HL-60/S4 treated with phorbol 12-myristate 13-acetate at 8.2 ng/mL for 4 days and 3 days (cell line): ENCODE data around the gene KCNS3.

Experiments used
- in situ Hi-C: fragments of 300-500 bp; cut with MboI; formaldehyde crosslinking; loops from 2 replicates; pipeline ENCODE4 v1.15.0; 2022; ENCODE audit warnings: low sequenced_read_pairs

The KCNS3 gene

DNA sequence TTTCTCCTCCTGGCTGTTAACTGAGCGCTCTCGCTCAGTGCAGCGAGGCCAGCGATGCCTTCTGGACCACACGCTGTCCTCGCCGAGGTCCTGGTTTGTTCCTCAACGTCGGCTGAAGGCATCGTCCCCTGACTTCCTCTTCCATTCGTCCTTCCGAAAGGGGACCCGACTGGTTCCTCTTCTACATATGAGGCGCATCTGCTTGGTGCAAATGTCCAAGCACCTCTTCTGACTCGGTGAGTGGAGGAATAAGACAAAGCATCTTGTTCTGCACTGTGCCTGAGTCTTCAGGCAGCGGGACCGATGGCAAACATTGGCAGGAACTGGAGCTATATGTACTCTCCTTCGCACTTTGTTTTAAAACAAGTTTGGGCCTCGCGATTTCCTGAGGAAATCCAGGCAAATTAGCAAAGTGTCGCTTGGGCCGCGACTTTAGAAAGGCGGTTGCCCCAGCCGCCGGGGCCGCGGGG, 621 bp upstream of the KCNS3 start:
- in situ Hi-C loops = no loop called here

DNA sequence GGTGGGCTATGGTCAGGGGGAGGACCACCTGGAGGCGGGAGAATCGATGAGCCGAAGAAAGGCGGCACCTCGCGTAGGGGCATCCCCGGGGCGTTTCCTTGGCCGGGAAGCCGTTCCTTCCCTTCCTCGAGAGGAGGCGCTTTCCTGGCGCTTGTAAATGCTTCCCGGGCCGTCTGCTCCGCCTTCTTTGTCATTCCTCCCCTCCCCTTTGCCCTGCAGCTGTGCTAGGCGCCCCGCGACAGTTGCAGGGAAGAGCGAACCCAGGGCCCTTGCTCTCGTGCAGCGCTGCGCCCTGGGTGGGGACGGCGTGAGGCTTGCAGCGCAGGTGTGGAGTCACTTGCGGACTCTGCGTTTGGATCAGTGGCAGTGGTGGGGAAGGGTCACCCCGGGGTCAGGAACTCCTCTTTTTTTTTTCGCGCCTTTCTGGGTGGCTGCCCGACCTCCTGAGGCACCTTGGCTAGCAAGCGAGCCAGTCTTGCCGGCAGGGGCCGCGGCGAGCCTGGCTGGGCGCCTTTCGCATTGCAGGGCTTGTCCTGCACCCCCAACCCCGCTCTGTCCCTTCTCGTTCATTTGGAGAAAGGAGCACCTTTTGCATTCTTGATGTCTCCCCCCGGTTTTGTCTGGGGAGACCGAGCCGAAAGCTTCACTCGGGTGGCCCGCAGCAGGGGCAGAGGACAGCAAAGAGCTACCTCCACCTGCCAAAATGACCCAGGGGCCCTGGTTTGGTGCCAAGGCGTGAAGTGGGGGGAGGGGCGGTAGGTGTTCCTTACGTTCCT, 858 bp downstream of the KCNS3 start:
- in situ Hi-C loops = no loop called here

DNA sequence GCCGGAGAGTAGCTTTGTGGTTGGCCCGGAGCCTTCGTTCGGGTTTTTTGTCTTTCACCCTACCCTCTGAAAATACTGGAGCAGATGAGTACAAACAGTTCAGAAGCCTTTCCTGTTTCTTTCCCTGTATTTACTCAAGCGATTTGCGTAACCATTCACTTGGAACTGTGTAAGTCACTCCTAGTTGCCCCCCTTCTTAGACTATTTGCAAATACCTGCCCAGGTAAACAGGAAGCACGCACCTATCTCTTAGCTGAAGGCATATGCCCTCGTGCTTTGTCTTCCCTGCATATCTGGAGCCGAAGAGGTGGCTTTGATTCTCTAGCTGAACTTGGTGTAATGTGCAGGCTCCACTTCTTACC, 1.4 kb downstream of the KCNS3 start:
- in situ Hi-C loops = no loop called here

DNA sequence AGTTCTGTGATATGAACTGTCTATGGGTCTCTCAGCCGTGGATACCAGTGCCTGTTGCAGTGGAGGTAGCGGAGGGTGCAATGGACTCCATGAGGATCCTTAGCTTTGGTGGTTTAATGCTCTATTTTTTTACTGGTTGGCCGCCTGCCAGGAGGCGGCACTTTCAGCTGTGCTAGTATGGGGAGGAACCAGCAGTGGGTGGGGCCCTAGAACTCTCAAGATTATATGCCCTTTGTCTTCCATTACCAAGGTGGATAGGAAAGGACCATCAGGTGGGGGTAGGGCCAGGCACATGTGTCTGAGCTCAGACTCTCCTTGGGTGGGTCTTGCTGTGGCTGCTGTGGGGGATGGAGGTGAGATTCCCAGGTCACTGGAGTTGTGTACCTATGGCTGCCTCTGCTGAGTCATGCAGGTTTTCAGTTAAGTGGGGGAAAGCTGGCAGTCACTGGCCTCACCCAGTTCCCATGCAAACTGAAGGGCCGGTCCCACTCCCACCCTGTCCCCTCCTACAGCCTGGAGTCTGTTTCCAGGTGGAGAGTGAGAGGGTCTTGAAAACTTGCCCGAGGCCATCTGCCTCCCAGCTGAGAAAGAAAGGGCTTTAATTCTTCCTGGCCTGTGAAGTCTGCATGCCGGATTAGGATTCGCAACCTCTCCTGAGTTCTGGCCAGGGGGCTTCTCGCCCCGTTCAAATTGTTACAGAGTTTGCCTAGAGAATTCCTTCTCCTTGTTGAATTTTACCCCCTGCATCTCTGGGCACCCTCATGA, 14.5 kb downstream of the KCNS3 start:
- in situ Hi-C loops = no loop called here

DNA sequence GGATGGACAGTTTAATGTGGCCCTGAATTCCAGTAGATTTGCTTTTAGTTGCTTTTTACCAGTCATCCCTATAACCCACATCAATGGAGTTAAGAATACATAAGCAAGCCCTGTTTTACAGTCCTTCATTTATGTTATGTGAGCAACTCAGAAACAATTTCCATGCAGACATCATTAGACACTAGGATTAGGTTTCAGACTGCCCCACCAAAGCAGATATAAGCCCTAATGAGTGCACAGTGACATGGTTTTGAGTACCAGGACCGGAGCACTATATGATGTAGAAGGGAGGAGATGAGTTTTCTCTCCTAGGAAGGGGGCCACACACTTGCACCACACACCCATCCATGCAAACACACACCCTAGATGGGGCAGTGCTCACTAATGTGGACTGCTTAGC, 15.5 kb downstream of the KCNS3 start:
- in situ Hi-C loops = no loop called here

DNA sequence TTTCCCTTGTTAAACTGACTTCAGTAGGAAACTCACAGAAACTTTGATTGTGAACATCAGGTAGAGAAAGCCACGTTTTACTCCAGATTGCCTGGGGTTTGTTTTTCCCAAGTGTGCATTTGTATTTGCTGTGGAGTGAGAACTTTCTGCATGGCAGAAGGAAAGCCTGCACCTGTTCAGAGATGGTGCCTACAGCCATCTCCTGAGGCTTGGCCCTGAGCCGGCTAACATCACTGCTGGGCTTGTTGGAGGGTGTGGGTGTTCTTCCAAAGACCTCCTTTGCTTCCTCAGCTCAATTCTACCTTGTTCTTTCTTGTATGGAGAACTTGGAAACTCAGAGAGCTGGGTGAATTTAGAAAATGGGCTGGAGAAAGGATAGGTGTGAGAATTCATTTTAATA, 16.1 kb downstream of the KCNS3 start:
- in situ Hi-C loops = no loop called here

DNA sequence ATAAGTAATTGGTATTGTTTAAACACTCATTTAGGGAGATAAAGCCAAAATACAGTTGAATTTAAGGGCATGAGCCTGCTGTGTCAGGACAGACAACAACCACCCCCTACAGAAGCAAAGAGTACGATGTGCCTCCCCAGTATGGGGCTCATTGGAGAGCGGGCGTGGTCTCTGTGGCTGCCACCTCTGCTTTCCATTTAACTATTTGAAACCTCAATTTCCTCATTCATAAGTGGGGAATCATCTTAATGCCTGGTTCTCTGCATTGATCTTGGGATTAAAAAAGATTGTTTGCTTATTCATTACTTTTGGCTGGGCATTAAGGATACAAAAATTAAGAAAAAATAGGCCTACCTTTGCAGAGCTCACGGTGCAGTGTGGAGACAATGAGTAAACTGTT, 21.4 kb downstream of the KCNS3 start:
- in situ Hi-C loops = no loop called here

DNA sequence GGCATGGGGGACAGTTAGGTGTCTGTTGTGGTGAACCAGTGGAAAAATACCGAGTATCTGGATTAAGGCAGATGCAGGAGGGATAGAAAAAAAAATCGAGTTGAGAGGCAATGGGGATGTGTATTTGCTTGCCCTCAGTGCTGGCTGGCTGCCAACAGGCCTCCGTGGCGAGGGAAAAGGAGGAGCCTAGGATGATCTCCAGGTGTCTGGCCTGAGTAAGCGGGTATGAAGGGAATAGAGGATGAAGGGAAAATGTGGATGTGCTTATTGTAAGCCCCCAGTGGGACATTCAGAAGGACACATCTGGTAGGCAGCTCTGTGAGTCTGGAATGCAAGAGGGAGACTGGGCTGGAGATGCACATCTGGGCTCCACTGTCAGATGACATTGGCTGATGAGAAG, 22.8 kb downstream of the KCNS3 start:
- in situ Hi-C loops = no loop called here

DNA sequence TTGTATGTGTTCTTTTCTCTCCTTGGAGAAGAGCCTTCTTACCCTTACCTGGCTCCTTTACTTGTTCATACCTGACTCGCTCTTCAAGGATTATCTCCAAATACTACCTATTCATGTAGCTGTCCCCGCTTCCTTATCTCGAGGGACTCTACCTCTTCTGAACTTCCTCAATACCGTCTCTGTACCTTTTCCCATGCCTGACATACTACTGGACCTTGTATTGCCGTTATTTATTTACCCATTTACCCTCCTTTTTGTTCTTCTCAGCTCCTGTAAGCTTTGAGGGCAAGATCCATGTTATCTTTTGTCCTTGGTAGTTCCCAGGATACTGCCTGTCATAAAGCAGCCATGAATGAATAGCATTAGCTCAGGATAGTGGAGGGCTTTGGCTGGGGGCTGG, 32.5 kb downstream of the KCNS3 start:
- in situ Hi-C loops = no loop called here

DNA sequence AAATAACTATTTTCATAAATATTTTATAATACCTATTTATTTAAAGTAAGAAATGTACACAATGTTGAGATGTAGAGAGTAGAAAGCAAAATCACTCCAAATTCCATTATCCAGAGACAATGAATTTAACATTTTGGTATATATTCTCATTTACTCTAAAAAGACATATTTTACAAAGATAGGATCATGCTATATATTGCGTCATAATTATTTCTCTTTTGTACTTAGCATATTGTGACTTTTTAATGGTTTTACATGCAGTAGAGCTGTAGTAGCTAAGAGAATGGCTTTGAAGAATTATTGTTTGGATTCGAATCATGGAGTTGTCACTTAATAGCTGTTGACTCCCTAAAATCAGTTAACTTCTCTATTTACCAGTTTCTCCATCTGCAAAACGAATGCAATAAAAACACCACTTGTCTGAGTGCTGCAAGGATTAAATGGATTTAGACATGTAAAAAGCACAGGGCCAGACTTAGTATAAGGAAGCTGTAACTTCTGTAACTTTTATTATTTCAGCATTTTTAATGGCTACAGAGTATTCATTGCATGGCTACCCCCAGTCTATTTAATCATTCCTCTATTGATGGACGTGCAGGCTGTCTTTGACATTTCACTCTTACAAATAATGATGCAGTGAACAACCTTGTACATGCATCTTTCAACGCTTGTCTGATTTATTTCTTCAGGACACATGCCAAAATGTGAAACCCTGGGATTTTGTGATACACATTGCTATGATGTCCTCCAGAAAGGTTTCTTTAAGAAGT, 33.2 kb downstream of the KCNS3 start:
- in situ Hi-C loops = no loop called here

DNA sequence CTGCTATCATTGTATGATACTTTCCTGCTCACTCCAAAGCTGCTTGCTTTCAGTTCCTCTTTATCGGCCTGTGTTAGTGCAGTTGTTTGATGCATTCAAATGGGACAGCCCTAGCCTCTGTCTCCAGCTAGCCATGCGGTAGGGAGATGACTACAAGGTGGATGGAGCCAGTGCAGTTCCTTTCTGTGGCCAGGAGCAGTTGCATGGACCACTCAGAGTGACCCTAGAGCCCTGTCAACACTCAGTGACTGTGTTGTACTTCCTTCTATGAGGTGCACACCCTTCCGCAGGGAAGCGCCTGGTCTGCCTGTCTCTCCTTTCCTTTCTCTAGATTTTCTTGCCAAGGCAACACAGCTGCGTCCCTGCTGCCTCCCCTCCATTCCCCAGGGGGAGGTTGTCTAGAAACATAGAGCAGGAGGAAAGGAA, 33.8 kb downstream of the KCNS3 start:
- in situ Hi-C loops = no loop called here

DNA sequence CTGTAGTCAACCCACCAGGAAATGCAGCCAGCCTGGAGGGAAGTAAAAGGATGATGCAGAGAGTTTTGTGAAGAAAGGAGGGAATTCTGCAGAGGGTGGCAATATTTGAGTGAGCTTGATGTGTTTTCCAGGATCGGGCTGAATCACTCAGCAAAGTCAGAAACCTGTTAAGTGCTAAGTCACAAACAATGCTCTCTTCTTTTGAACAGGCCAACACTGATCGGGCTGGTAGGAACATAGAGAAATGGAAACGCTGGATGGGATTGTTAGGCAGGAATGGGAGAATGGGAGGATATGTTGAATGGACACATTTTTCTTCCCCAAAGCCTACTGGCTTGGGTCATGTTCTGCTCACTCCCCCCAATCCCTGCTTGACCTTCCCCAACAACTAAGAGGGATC, 36.6 kb downstream of the KCNS3 start:
- in situ Hi-C loops = no loop called here

DNA sequence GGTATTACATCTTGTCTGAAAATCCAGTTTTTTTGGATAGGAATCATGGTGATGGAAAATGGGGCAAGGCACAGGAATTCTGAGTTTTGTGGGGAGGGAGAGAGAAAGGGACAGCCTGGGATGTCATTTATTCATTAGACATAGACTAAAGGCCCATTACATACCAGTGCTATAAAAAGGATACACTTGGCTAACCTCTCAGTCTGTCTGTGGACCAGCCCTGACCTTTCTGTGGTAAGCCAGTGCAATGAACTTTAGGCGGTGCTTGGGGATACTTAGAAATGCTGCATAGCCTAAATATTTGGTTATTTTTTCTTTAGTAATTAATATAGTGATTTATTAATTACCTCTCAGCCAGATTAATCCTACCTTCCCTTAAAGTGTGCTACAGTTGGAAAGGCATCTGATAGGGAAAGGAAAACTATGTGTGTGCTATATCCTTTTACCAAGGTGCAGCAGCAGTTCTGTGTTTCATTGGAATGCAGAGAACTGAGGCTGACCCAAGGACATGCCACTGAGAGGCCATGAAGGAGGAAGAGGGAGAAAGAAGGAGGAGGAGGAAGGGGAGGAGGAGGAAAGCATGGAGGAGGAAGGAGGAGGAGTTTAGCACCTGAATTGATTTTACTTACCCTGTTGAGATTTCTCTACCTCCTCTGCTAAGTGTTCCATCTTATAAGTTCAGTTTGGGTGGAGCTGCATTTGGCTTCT, 37.5 kb downstream of the KCNS3 start:
- in situ Hi-C loops = no loop called here

DNA sequence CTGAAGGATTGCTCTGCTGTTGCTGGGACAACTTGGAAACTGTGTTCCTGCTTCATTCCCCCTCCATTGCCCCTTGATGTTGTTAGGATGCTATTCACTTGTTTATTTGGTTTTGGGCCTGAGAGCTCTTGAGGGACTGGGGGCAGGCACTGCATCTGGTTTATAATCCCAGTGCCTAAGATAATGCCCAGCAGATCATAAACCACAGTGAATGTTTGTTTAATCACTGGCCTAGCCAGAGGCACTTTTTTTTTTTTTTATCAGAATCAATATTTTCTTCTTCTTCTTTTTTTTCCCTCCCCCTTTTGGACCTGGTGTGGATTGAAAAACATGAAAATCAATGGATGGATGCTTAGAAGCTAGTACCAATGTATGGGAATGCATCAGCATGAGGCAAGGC, 38.1 kb downstream of the KCNS3 start:
- in situ Hi-C loops = no loop called here

DNA sequence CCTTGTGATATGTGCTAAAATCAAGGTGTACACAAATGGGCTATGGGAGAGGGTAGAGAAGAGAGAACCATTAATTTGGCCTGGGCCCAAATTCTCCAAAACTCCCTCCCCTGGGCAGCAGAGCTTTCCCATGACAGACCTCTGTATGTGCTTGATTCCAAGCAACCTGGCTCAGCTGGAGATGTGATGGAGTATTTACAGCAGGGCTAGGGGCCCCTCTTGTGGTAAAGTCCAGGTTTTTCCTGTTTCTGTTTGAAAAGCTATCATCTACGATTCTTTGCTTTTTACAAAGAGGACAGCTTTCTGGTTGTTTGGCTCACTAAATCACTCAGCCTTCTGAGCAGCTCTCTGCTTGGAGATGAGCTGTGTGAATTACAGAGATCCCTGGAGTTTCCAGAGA, 40.3 kb downstream of the KCNS3 start:
- in situ Hi-C loops = no loop called here

DNA sequence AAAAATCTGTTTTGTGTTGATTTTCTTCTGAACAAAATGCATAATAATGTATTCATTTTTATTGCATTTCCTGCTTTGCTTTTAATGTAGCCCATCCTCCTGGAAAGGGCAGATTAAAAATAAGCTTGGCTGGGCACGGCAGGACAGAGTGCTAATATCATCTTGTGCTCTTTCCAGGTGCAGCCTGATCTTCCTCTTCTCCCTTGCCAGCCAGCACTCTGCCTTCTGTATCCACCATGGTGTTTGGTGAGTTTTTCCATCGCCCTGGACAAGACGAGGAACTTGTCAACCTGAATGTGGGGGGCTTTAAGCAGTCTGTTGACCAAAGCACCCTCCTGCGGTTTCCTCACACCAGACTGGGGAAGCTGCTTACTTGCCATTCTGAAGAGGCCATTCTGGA, 52.3 kb downstream of the KCNS3 start:
- in situ Hi-C loops = no loop called here

DNA sequence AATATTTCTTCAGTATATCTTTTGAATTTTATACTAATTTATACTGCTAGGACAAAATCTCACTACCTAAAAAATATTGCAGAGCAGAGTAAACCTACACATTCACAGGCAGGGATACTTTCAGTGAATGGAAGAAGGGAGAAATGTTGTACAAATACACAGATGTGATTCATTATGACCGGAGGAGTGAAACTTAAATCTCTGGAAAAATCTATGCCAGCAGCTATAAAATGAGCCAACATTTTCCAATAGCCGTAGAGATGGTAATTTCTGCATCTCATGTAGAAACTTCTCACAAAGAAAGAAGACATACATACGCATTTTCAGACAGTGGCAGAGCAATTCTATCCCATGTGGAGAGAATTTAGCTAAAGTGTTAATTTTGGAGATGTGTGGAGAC, 54.8 kb downstream of the KCNS3 start:
- in situ Hi-C loops = no loop called here

DNA sequence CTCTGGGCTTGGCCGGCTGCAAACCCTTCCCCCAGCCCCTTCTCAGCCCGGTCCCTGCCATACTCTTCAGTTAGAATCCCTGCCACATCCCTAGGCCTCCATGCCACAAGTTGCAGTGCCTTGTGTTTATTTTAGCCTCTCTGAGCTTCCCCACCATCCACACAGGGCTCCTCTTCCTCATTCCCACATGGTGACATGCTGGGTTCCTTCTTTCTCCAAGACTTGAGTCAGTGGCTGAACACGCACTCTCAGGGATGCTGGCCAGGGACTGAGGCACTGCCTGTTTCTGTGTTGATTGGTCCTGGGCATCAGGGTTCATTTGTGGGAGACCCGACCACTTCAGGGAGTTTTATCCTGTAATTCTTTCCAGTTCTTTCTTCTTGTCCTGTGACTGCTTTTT, 56.3 kb downstream of the KCNS3 start:
- in situ Hi-C loops = no loop called here

DNA sequence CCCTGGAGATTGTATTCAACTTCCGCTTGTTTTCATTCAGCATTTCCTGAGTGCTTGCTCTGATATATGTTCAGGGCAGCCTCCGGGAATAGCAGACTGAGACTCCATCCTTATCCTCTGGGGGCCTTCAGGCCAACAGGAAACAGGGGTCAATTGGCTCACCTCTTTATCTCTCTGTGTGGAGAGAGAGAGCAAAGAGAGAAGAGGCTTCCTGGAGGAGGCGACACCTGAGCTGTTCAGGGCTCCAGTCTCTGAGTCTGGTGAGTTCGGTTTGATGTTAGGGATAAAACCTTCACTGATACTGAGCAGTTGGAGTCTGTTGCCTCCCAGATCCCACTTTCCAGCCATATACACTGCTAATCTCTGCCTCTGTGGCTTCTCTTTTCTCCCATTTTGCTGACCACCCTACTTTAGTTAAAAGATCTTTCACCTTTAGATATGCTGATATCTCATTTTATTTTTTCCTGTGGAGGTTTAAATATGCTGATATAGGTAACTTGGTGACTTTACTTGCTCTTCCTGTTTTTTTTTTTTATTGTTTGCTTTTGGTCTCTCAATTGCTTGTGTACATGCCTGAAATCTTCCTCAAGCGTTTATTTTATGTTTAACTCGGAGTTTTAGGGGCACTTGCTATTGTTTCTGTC, 56.9 kb downstream of the KCNS3 start:
- in situ Hi-C loops = no loop called here

DNA sequence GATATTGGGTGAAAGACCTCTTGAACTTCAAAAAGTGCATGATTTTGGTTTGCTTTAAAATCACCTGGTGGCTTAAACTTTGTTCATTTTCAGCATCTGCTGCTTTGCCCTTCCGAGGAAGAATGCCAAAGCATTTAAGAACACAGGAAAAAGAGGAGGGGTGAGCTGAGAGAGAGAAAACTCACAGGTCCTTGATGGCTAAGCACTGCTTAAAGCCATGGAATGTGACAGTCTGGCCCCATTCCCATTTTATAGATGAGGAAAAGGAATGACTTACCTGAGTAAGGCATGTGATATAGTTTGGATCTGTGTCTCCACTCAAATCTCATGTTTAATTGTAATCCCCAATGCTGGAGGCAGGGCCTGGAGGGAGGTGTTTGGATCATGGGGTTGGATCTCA, 58.1 kb downstream of the KCNS3 start:
- in situ Hi-C loops = no loop called here
